ENCODE results near the gene SPPL2B. TPM values are rescaled to one million over a fixed set of nuclear protein-coding genes. Genes with fewer than 3 reads are reported as not detected.

SPPL2B gene
- total and polyA plus RNA-seq, 2 donors = 26.9 to 40.9 TPM

GRCh38 chr19:2333807-2334211, 5.3 kb downstream of the SPPL2B start:
- WGBS = 84% methylated on average over 11 of the region's 11 CpGs
- no peak overlapping the region for H3K27ac ChIP-seq (ENCODE audit: low read depth)
- no peaks in the 10 kb centered on the region for H3K4me1 ChIP-seq (ENCODE audit: insufficient read depth)
- DNase-seq (ENCODE audit: extremely low spot score) = no peak
- H3K4me3 ChIP-seq (ENCODE audit: low read depth, low read length) = no peak overlapping the region
- H3K36me3 ChIP-seq (ENCODE audit: insufficient read depth) = no peaks in the 10 kb centered on the region

GRCh38 chr19:2334426-2334825, 5.9 kb downstream of the SPPL2B start:
- WGBS = 95% methylated on average over 27 of the region's 27 CpGs
- no peak for DNase-seq (ENCODE audit: extremely low spot score)
- no peak overlapping the region for H3K27ac ChIP-seq (ENCODE audit: low read depth)

GRCh38 chr19:2334986-2335846, 6.7 kb downstream of the SPPL2B start:
- DNase-seq (ENCODE audit: extremely low spot score) = no peak
- 95% methylated on average over 26 of the region's 26 CpGs for WGBS
- no peaks in the 10 kb centered on the region for H3K36me3 ChIP-seq (ENCODE audit: insufficient read depth)
- no peaks in the 10 kb centered on the region for H3K4me1 ChIP-seq (ENCODE audit: insufficient read depth)
- no peak overlapping the region for H3K4me3 ChIP-seq (ENCODE audit: low read depth, low read length)
- H3K27ac ChIP-seq (ENCODE audit: low read depth) = no peak overlapping the region

More at GRCh38 chr19:2334426-2334825, 5.9 kb downstream of the SPPL2B start:
- Histone ChIP-seq H3K4me3 (ENCODE audit: low read depth, low read length) (no peak overlapping the region), H3K4me1 (ENCODE audit: insufficient read depth) (no peaks in the 10 kb centered on the region), H3K36me3 (ENCODE audit: insufficient read depth) (no peaks in the 10 kb centered on the region)

- Histone ChIP-seq H3K4me1 (ENCODE audit: insufficient read depth) (no peaks in the 10 kb centered on the region), H3K36me3 (ENCODE audit: insufficient read depth) (no peaks in the 10 kb centered on the region), H3K4me3 (ENCODE audit: low read depth, low read length) (no peak overlapping the region), H3K27ac (ENCODE audit: low read depth) (no peak overlapping the region)
- no peak for DNase-seq (ENCODE audit: extremely low spot score)
- 98% methylated on average over 3 of the region's 3 CpGs for WGBS
Measured at GRCh38 chr19:2335848-2336247, 7.4 kb downstream of the SPPL2B start.

GRCh38 chr19:2336528-2337328, 8.2 kb downstream of the SPPL2B start:
- Histone ChIP-seq H3K27ac (ENCODE audit: low read depth) (no peak overlapping the region), H3K36me3 (ENCODE audit: insufficient read depth) (no peaks in the 10 kb centered on the region), H3K4me3 (ENCODE audit: low read depth, low read length) (no peak overlapping the region), H3K4me1 (ENCODE audit: insufficient read depth) (no peaks in the 10 kb centered on the region)
- no peak for DNase-seq (ENCODE audit: extremely low spot score)
- 85% methylated on average over 33 of the region's 33 CpGs for WGBS

- 59% methylated on average over 19 of the region's 19 CpGs for WGBS
- H3K4me1 ChIP-seq (ENCODE audit: insufficient read depth) = no peaks in the 10 kb centered on the region
- H3K36me3 ChIP-seq (ENCODE audit: insufficient read depth) = no peaks in the 10 kb centered on the region
- H3K4me3 ChIP-seq (ENCODE audit: low read depth, low read length) = no peak overlapping the region
- DNase-seq (ENCODE audit: extremely low spot score) = peak; percentile 48
- no peak overlapping the region for H3K27ac ChIP-seq (ENCODE audit: low read depth)
Measured at GRCh38 chr19:2337329-2337707, 8.8 kb downstream of the SPPL2B start.

GRCh38 chr19:2338055-2338615, 9.7 kb downstream of the SPPL2B start:
- no peak for DNase-seq (ENCODE audit: extremely low spot score)
- no peaks in the 10 kb centered on the region for H3K4me1 ChIP-seq (ENCODE audit: insufficient read depth)
- WGBS = 95% methylated on average over 21 of the region's 21 CpGs
- no peaks in the 10 kb centered on the region for H3K36me3 ChIP-seq (ENCODE audit: insufficient read depth)
- no peak overlapping the region for H3K4me3 ChIP-seq (ENCODE audit: low read depth, low read length)
- no peak overlapping the region for H3K27ac ChIP-seq (ENCODE audit: low read depth)

- DNase-seq (ENCODE audit: extremely low spot score) = no peak
- H3K27ac ChIP-seq (ENCODE audit: low read depth) = no peak overlapping the region
- H3K4me3 ChIP-seq (ENCODE audit: low read depth, low read length) = no peak overlapping the region
- no peaks in the 10 kb centered on the region for H3K36me3 ChIP-seq (ENCODE audit: insufficient read depth)
- H3K4me1 ChIP-seq (ENCODE audit: insufficient read depth) = no peaks in the 10 kb centered on the region
- WGBS = 96% methylated on average over 54 of the region's 54 CpGs
Measured at GRCh38 chr19:2338751-2339643, 10.5 kb downstream of the SPPL2B start.

GRCh38 chr19:2339644-2340310, 11.3 kb downstream of the SPPL2B start:
- no peak overlapping the region for H3K27ac ChIP-seq (ENCODE audit: low read depth)
- H3K4me1 ChIP-seq (ENCODE audit: insufficient read depth) = no peaks in the 10 kb centered on the region
- no peaks in the 10 kb centered on the region for H3K36me3 ChIP-seq (ENCODE audit: insufficient read depth)
- no peak overlapping the region for H3K4me3 ChIP-seq (ENCODE audit: low read depth, low read length)
- DNase-seq (ENCODE audit: extremely low spot score) = no peak
- whole genome bisulfite sequencing = 96% methylated on average over 52 of the region's 52 CpGs

- WGBS = 92% methylated on average over 38 of the region's 38 CpGs
- Histone ChIP-seq H3K4me3 (ENCODE audit: low read depth, low read length) (no peak overlapping the region), H3K36me3 (ENCODE audit: insufficient read depth) (no peaks in the 10 kb centered on the region), H3K27ac (ENCODE audit: low read depth) (no peak overlapping the region), H3K4me1 (ENCODE audit: insufficient read depth) (no peaks in the 10 kb centered on the region)
- no peak for DNase-seq (ENCODE audit: extremely low spot score)
Measured at GRCh38 chr19:2340496-2341243, 12.2 kb downstream of the SPPL2B start.

- Histone ChIP-seq H3K27ac (ENCODE audit: low read depth) (no peak overlapping the region), H3K4me1 (ENCODE audit: insufficient read depth) (no peaks in the 10 kb centered on the region), H3K36me3 (ENCODE audit: insufficient read depth) (no peaks in the 10 kb centered on the region), H3K4me3 (ENCODE audit: low read depth, low read length) (no peak overlapping the region)
- 81% methylated on average over 24 of the region's 24 CpGs for WGBS
- DNase-seq (ENCODE audit: extremely low spot score) = no peak
Measured at GRCh38 chr19:2341244-2341751, 12.8 kb downstream of the SPPL2B start.

- 83% methylated on average over 15 of the region's 15 CpGs for WGBS
- H3K36me3 ChIP-seq (ENCODE audit: insufficient read depth) = no peaks in the 10 kb centered on the region
- peak; percentile 32 for DNase-seq (ENCODE audit: extremely low spot score)
- H3K4me1 ChIP-seq (ENCODE audit: insufficient read depth) = no peaks in the 10 kb centered on the region
- H3K4me3 ChIP-seq (ENCODE audit: low read depth, low read length) = no peak overlapping the region
- H3K27ac ChIP-seq (ENCODE audit: low read depth) = no peak overlapping the region
Measured at GRCh38 chr19:2341982-2342381, 13.5 kb downstream of the SPPL2B start.
